WTC11 (cell line): ENCODE results near the gene CIT. TPM values are rescaled to one million over a fixed set of nuclear protein-coding genes. Genes with fewer than 3 reads are reported as not detected.

Source experiments
- ATAC-seq: fragments of 200-7000 bp; cut with Tn5 transposase; 2 replicates; pipeline ENCODE4 v1.10.0; 2021; ENCODE audit warnings: mild to moderate bottlenecking, moderate library complexity
- CTCF ChIA-PET: fragments of 300-600 bp; sonication (Branson Sonifier 250); formaldehyde crosslinking; loops from one replicate; lab custom pipeline; 2021; ENCODE audit warnings: antibody characterized with exemption; lab: Charles Lee
- POLR2A ChIA-PET: fragments of 350-600 bp; sonication (Branson Sonifier 250); formaldehyde crosslinking; loops from one replicate; lab custom pipeline; 2021; ENCODE audit warnings: antibody characterized with exemption; lab: Charles Lee
- DNase-seq: peaks from one replicate; pipeline ENCODE4 v3.0.0; 2021; ENCODE audit warnings: low spot score
- H3K27ac Mint-ChIP-seq: 2 replicates; pipeline ENCODE4 v1.8.0; 2021; ENCODE audit warnings: mixed read lengths
- H3K27me3 Mint-ChIP-seq: 2 replicates; pipeline ENCODE4 v1.8.0; 2021; ENCODE audit warnings: low read depth, mild to moderate bottlenecking, moderate library complexity, mixed read lengths
- H3K36me3 Mint-ChIP-seq: 2 replicates; pipeline ENCODE4 v1.8.0; 2021; ENCODE audit warnings: mixed read lengths
- H3K4me1 Mint-ChIP-seq: 2 replicates; pipeline ENCODE4 v1.8.0; 2022; ENCODE audit warnings: mixed read lengths
- H3K4me3 Mint-ChIP-seq: 2 replicates; pipeline ENCODE4 v1.8.0; 2021; ENCODE audit warnings: mild to moderate bottlenecking, moderate library complexity, mixed read lengths
- H3K9me3 Mint-ChIP-seq: 2 replicates; pipeline ENCODE4 v1.8.0; 2021; ENCODE audit warnings: mixed read lengths
- ELF4 ChIP-seq: sonication (generic); formaldehyde crosslinking; IDR thresholded peaks from 2 replicates; pipeline ENCODE4 v1.8.1; 2022; ENCODE audit warnings: low read depth, mild to moderate bottlenecking, moderate library complexity, missing genetic modification reagents
- ESRRA ChIP-seq: sonication (generic); formaldehyde crosslinking; IDR thresholded peaks from 2 replicates; pipeline ENCODE4 v1.8.1; 2022; ENCODE audit warnings: mild to moderate bottlenecking, missing genetic modification reagents, borderline replicate concordance
- GABPB1 ChIP-seq: sonication (generic); formaldehyde crosslinking; IDR thresholded peaks from 2 replicates; pipeline ENCODE4 v1.8.1; 2023; ENCODE audit warnings: mild to moderate bottlenecking, missing genetic modification reagents
- GTF2I ChIP-seq: fragments of 250-450 bp; sonication (Bioruptor Pico); conservative IDR thresholded peaks from 2 replicates; pipeline ENCODE4 v1.4.0; 2021; ENCODE audit warnings: mild to moderate bottlenecking
- MYBL2 ChIP-seq: sonication (generic); formaldehyde crosslinking; IDR thresholded peaks from 2 replicates; pipeline ENCODE4 v1.8.1; 2023; ENCODE audit warnings: mild to moderate bottlenecking, moderate library complexity, missing genetic modification reagents
- RELA ChIP-seq: sonication (generic); formaldehyde crosslinking; IDR thresholded peaks from 2 replicates; pipeline ENCODE4 v1.8.1; 2022; ENCODE audit warnings: missing genetic modification reagents, mild to moderate bottlenecking, borderline replicate concordance
- SOX15 ChIP-seq: fragments of 250-450 bp; sonication (Bioruptor Pico); IDR thresholded peaks from 2 replicates; pipeline ENCODE4 v1.9.0; 2021; ENCODE audit warnings: mild to moderate bottlenecking
- ZNF232 ChIP-seq: sonication (generic); formaldehyde crosslinking; IDR thresholded peaks from 2 replicates; pipeline ENCODE4 v1.8.0; 2022; ENCODE audit warnings: mild to moderate bottlenecking, missing genetic modification reagents
- ZNF423 ChIP-seq: fragments of 250-450 bp; sonication (Bioruptor Pico); IDR thresholded peaks from 2 replicates; pipeline ENCODE4 v2.1.2; 2022; ENCODE audit warnings: mild to moderate bottlenecking, moderate library complexity
- total RNA-seq: library from RNA; stranded (reverse); gene quantifications from 3 replicates; pipeline ENCODE4 v1.2.3, GENCODE V29; 2021
- TF ChIP-seq, protein P1 (sequence below): sonication (generic); formaldehyde crosslinking; IDR thresholded peaks from 2 replicates; pipeline ENCODE4 v1.8.0; 2022; ENCODE audit warnings: mild to moderate bottlenecking, missing genetic modification reagents
- TF ChIP-seq, protein P2 (sequence below): sonication (generic); formaldehyde crosslinking; IDR thresholded peaks from 2 replicates; pipeline ENCODE4 v1.8.1; 2023; ENCODE audit warnings: mild to moderate bottlenecking, missing genetic modification reagents
- TF ChIP-seq, protein P3 (sequence below): sonication (generic); formaldehyde crosslinking; IDR thresholded peaks from 2 replicates; pipeline ENCODE4 v1.8.1; 2022; ENCODE audit warnings: missing genetic modification reagents, borderline replicate concordance
- TF ChIP-seq, protein P4 (sequence below): sonication (generic); formaldehyde crosslinking; IDR thresholded peaks from 2 replicates; pipeline ENCODE4 v1.8.0; 2022; ENCODE audit warnings: mild to moderate bottlenecking, missing genetic modification reagents
- TF ChIP-seq, protein P5 (sequence below): sonication (generic); formaldehyde crosslinking; IDR thresholded peaks from 2 replicates; pipeline ENCODE4 v1.8.1; 2023; ENCODE audit warnings: mild to moderate bottlenecking, moderate library complexity, missing genetic modification reagents
- TF ChIP-seq, protein P6 (sequence below): sonication (generic); formaldehyde crosslinking; IDR thresholded peaks from 2 replicates; pipeline ENCODE4 v1.8.0; 2022; ENCODE audit warnings: missing genetic modification reagents
- TF ChIP-seq, protein P7 (sequence below): sonication (generic); formaldehyde crosslinking; IDR thresholded peaks from 2 replicates; pipeline ENCODE4 v1.8.1; 2022; ENCODE audit warnings: low read depth, missing genetic modification reagents, borderline replicate concordance
- TF ChIP-seq, protein P8 (sequence below): sonication (generic); formaldehyde crosslinking; IDR thresholded peaks from 2 replicates; pipeline ENCODE4 v1.8.1; 2022; ENCODE audit warnings: mild to moderate bottlenecking, moderate library complexity, missing genetic modification reagents
- TF ChIP-seq, protein P9 (sequence below): sonication (generic); formaldehyde crosslinking; IDR thresholded peaks from 2 replicates; pipeline ENCODE4 v1.8.1; 2023; ENCODE audit warnings: mild to moderate bottlenecking, missing genetic modification reagents

CIT gene
- total RNA-seq, 1 experiment from 2014 or later, result 65.4 TPM

DNA sequence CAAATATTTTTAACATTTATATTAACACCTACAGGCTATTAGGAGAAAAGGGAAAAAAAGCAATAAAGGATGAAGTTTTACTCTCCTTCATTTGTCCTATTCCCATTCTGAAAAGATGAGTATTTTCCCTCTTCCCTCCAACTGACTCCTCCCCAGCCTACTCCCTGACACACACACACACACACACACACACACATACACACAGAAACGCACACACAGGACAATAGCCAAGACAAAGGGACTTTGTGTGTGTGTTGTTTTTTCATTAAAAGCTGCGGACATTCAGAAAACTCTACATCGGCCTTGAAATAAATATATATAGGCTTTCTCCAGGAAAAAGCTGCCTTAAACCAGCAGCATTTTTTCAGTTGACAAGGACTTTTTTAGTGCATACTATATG lies 134.4 kb downstream of the CIT start:
- ChIA-PET CTCF (no interaction called here), POLR2A (no interaction called here)
- ATAC-seq (no peak), DNase-seq (no peak)
- H3K27ac Mint-ChIP-seq, result no peak overlapping the region
- no peaks in the 10 kb centered on the region for H3K27me3 Mint-ChIP-seq
- no peaks in the 10 kb centered on the region for H3K4me1 Mint-ChIP-seq
- TF ChIP-seq, protein P1, sequence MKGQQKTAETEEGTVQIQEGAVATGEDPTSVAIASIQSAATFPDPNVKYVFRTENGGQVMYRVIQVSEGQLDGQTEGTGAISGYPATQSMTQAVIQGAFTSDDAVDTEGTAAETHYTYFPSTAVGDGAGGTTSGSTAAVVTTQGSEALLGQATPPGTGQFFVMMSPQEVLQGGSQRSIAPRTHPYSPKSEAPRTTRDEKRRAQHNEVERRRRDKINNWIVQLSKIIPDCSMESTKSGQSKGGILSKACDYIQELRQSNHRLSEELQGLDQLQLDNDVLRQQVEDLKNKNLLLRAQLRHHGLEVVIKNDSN (CRISPR knock-in tag), result no peak
- TF ChIP-seq, protein P2, sequence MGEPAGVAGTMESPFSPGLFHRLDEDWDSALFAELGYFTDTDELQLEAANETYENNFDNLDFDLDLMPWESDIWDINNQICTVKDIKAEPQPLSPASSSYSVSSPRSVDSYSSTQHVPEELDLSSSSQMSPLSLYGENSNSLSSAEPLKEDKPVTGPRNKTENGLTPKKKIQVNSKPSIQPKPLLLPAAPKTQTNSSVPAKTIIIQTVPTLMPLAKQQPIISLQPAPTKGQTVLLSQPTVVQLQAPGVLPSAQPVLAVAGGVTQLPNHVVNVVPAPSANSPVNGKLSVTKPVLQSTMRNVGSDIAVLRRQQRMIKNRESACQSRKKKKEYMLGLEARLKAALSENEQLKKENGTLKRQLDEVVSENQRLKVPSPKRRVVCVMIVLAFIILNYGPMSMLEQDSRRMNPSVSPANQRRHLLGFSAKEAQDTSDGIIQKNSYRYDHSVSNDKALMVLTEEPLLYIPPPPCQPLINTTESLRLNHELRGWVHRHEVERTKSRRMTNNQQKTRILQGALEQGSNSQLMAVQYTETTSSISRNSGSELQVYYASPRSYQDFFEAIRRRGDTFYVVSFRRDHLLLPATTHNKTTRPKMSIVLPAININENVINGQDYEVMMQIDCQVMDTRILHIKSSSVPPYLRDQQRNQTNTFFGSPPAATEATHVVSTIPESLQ (CRISPR knock-in tag), result no peak
- TF ChIP-seq, protein P3, sequence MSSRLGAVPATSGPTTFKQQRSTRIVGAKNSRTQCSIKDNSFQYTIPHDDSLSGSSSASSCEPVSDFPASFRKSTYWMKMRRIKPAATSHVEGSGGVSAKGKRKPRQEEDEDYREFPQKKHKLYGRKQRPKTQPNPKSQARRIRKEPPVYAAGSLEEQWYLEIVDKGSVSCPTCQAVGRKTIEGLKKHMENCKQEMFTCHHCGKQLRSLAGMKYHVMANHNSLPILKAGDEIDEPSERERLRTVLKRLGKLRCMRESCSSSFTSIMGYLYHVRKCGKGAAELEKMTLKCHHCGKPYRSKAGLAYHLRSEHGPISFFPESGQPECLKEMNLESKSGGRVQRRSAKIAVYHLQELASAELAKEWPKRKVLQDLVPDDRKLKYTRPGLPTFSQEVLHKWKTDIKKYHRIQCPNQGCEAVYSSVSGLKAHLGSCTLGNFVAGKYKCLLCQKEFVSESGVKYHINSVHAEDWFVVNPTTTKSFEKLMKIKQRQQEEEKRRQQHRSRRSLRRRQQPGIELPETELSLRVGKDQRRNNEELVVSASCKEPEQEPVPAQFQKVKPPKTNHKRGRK, result no peak
- TF ChIP-seq, protein P4, sequence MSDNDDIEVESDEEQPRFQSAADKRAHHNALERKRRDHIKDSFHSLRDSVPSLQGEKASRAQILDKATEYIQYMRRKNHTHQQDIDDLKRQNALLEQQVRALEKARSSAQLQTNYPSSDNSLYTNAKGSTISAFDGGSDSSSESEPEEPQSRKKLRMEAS (CRISPR knock-in tag), result no peak
- peaks cover 29% of the 10 kb centered on the region for H3K9me3 Mint-ChIP-seq
- H3K4me3 Mint-ChIP-seq, result no peak overlapping the region
- H3K36me3 Mint-ChIP-seq, result peaks cover 58% of the 10 kb centered on the region

DNA sequence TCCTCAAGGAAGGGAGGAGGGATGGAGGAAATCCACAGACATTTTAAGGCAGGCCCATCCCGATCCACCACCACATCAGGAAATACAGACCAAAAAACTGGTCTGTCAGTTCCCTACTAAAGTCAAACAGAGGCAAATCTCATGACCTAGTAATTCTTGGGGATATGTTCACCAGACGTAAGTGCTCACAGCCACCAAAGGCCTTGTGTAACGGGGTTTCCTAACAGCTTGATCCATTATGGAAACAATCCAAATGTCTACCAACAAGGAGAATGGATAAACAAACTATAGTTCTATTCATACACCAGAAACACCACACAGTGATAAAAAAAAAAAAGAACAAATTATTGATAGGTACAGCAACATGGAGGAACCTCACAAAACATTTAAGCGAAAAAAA lies 136.3 kb downstream of the CIT start:
- Mint-ChIP-seq H3K27me3 (no peaks in the 10 kb centered on the region), H3K9me3 (peaks cover 19% of the 10 kb centered on the region), H3K27ac (no peak overlapping the region), H3K4me3 (no peak overlapping the region), H3K4me1 (no peaks in the 10 kb centered on the region), H3K36me3 (peaks cover 50% of the 10 kb centered on the region)
- no peak for ATAC-seq
- TF ChIP-seq, protein P5, sequence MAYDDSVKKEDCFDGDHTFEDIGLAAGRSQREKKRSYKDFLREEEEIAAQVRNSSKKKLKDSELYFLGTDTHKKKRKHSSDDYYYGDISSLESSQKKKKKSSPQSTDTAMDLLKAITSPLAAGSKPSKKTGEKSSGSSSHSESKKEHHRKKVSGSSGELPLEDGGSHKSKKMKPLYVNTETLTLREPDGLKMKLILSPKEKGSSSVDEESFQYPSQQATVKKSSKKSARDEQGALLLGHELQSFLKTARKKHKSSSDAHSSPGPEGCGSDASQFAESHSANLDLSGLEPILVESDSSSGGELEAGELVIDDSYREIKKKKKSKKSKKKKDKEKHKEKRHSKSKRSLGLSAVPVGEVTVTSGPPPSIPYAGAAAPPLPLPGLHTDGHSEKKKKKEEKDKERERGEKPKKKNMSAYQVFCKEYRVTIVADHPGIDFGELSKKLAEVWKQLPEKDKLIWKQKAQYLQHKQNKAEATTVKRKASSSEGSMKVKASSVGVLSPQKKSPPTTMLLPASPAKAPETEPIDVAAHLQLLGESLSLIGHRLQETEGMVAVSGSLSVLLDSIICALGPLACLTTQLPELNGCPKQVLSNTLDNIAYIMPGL, result no peak
- ChIA-PET POLR2A (no interaction called here), CTCF (no interaction called here)
- no peak for DNase-seq

DNA sequence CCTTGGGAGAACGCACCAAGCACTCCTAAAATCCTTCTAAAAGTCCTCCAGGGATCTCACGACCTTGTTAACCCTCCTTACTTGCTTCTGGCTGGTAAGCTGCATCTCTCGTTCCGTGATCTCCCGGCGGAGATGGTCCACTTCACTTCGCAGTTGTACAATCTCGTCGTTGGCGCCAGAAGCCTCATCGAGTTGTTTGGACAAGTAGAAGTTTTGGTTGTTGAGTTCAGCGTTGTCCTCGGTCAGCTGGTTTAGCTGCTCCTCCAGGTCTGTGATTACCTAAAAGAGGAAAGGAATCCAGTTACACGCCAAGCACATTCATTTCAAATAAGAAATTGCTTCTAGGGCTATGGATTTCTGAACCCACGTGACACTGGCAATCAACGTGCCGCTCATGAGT lies 142.0 kb downstream of the CIT start:
- CTCF ChIA-PET, result no interaction called here
- DNase-seq (no peak), ATAC-seq (no peak)
- Mint-ChIP-seq H3K27me3 (no peaks in the 10 kb centered on the region), H3K4me1 (no peaks in the 10 kb centered on the region), H3K4me3 (no peak overlapping the region), H3K9me3 (no peaks in the 10 kb centered on the region), H3K27ac (no peak overlapping the region), H3K36me3 (peaks cover 27% of the 10 kb centered on the region)
- POLR2A ChIA-PET, result no interaction called here
- TF ChIP-seq SOX15 (CRISPR knock-in tag) (no peak), ZNF232 (CRISPR knock-in tag) (no peak), RELA (no peak), GABPB1 (CRISPR knock-in tag) (no peak), GTF2I (CRISPR knock-in tag) (no peak), ZNF423 (CRISPR knock-in tag) (no peak), MYBL2 (CRISPR knock-in tag) (no peak), ESRRA (no peak), ELF4 (CRISPR knock-in tag) (no peak)
- TF ChIP-seq, protein P6, sequence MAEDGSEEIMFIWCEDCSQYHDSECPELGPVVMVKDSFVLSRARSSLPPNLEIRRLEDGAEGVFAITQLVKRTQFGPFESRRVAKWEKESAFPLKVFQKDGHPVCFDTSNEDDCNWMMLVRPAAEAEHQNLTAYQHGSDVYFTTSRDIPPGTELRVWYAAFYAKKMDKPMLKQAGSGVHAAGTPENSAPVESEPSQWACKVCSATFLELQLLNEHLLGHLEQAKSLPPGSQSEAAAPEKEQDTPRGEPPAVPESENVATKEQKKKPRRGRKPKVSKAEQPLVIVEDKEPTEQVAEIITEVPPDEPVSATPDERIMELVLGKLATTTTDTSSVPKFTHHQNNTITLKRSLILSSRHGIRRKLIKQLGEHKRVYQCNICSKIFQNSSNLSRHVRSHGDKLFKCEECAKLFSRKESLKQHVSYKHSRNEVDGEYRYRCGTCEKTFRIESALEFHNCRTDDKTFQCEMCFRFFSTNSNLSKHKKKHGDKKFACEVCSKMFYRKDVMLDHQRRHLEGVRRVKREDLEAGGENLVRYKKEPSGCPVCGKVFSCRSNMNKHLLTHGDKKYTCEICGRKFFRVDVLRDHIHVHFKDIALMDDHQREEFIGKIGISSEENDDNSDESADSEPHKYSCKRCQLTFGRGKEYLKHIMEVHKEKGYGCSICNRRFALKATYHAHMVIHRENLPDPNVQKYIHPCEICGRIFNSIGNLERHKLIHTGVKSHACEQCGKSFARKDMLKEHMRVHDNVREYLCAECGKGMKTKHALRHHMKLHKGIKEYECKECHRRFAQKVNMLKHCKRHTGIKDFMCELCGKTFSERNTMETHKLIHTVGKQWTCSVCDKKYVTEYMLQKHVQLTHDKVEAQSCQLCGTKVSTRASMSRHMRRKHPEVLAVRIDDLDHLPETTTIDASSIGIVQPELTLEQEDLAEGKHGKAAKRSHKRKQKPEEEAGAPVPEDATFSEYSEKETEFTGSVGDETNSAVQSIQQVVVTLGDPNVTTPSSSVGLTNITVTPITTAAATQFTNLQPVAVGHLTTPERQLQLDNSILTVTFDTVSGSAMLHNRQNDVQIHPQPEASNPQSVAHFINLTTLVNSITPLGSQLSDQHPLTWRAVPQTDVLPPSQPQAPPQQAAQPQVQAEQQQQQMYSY (CRISPR knock-in tag), result no peak
- TF ChIP-seq, protein P7, sequence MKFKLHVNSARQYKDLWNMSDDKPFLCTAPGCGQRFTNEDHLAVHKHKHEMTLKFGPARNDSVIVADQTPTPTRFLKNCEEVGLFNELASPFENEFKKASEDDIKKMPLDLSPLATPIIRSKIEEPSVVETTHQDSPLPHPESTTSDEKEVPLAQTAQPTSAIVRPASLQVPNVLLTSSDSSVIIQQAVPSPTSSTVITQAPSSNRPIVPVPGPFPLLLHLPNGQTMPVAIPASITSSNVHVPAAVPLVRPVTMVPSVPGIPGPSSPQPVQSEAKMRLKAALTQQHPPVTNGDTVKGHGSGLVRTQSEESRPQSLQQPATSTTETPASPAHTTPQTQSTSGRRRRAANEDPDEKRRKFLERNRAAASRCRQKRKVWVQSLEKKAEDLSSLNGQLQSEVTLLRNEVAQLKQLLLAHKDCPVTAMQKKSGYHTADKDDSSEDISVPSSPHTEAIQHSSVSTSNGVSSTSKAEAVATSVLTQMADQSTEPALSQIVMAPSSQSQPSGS (CRISPR knock-in tag), result no peak
- TF ChIP-seq, protein P8, sequence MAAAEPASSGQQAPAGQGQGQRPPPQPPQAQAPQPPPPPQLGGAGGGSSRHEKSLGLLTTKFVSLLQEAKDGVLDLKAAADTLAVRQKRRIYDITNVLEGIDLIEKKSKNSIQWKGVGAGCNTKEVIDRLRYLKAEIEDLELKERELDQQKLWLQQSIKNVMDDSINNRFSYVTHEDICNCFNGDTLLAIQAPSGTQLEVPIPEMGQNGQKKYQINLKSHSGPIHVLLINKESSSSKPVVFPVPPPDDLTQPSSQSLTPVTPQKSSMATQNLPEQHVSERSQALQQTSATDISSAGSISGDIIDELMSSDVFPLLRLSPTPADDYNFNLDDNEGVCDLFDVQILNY, result no peak
- TF ChIP-seq, protein P9, sequence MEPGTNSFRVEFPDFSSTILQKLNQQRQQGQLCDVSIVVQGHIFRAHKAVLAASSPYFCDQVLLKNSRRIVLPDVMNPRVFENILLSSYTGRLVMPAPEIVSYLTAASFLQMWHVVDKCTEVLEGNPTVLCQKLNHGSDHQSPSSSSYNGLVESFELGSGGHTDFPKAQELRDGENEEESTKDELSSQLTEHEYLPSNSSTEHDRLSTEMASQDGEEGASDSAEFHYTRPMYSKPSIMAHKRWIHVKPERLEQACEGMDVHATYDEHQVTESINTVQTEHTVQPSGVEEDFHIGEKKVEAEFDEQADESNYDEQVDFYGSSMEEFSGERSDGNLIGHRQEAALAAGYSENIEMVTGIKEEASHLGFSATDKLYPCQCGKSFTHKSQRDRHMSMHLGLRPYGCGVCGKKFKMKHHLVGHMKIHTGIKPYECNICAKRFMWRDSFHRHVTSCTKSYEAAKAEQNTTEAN (CRISPR knock-in tag), result no peak
